Activated T-cell treated with anti-CD3 and anti-CD28 coated beads for 1 hour (primary cell): Measurements from ENCODE around the gene PHACTR2.
"Not testable (repeated sequence)": the region's sequence is repeated elsewhere in the genome, so short reads cannot be mapped to it uniquely, and the experiment has no call there.

Experiments
- DNase-seq: peaks from one replicate; pipeline ENCODE4 v3.0.0-alpha.2; 2020; ENCODE audit warnings: low read depth

PHACTR2 gene

GRCh38 chr6:143767433-143767832, 89.7 kb downstream of the PHACTR2 start:
- DNase-seq = no peak

- DNase-seq = no peak
Measured at GRCh38 chr6:143772116-143773086, 94.6 kb downstream of the PHACTR2 start.

- DNase-seq = no peak
Measured at GRCh38 chr6:143773506-143774150, 95.9 kb downstream of the PHACTR2 start.

GRCh38 chr6:143774347-143774746, 96.6 kb downstream of the PHACTR2 start:
- DNase-seq = no peak

- DNase-seq = no peak
Measured at GRCh38 chr6:143775336-143775735, 97.6 kb downstream of the PHACTR2 start.

GRCh38 chr6:143778926-143779325, 101.2 kb downstream of the PHACTR2 start:
- no peak for DNase-seq

- no peak for DNase-seq
Measured at GRCh38 chr6:143782481-143782880, 104.7 kb downstream of the PHACTR2 start.

GRCh38 chr6:143783077-143783476, 105.3 kb downstream of the PHACTR2 start:
- no peak for DNase-seq

- no peak for DNase-seq
Measured at GRCh38 chr6:143784316-143784715, 106.6 kb downstream of the PHACTR2 start.

GRCh38 chr6:143786371-143786770, 108.6 kb downstream of the PHACTR2 start:
- not testable (repeated sequence) for DNase-seq

GRCh38 chr6:143792402-143793279, 114.9 kb downstream of the PHACTR2 start:
- DNase-seq = no peak

- DNase-seq = no peak
Measured at GRCh38 chr6:143793280-143793619, 115.5 kb downstream of the PHACTR2 start.

GRCh38 chr6:143796551-143796950, 118.8 kb downstream of the PHACTR2 start:
- DNase-seq = not testable (repeated sequence)

- not testable (repeated sequence) for DNase-seq
Measured at GRCh38 chr6:143798487-143798886, 120.7 kb downstream of the PHACTR2 start.

GRCh38 chr6:143802833-143803565, 125.2 kb downstream of the PHACTR2 start:
- DNase-seq = no peak

GRCh38 chr6:143803769-143804568, 126.2 kb downstream of the PHACTR2 start:
- DNase-seq = no peak

GRCh38 chr6:143804835-143805239, 127.1 kb downstream of the PHACTR2 start:
- no peak for DNase-seq

GRCh38 chr6:143806282-143807102, 128.7 kb downstream of the PHACTR2 start:
- DNase-seq = no peak

GRCh38 chr6:143807103-143807772, 129.5 kb downstream of the PHACTR2 start:
- DNase-seq = no peak
